ENCODE measurements around the gene MAP3K7CL.

The MAP3K7CL gene

DNA sequence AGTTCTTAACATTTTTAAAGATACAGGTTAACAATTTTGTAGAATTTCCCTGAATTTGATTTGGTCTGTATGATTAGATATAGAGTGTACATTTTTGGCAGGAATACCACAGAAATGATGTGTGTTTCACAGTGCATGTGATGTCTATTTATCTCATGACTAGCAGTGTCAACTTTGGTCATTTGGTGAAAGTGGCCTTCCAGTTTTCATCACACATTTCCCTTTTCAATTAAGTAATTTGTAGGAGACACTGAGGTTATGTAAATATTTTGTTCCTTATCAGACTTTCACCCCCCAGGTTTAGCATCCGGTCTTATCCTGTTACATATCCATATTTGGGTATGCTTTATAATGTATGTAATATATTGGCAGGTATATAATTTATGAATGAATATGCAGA, 41.8 kb downstream of the MAP3K7CL start:
- DNase-seq (ENCODE audit: low spot score) = no peak
- H3K27ac ChIP-seq = no peak overlapping the region
- ChIA-PET CTCF (no interaction called here), POLR2A (ENCODE audit: low non-redundant PET) (no interaction called here)
- TF ChIP-seq, protein P1, sequence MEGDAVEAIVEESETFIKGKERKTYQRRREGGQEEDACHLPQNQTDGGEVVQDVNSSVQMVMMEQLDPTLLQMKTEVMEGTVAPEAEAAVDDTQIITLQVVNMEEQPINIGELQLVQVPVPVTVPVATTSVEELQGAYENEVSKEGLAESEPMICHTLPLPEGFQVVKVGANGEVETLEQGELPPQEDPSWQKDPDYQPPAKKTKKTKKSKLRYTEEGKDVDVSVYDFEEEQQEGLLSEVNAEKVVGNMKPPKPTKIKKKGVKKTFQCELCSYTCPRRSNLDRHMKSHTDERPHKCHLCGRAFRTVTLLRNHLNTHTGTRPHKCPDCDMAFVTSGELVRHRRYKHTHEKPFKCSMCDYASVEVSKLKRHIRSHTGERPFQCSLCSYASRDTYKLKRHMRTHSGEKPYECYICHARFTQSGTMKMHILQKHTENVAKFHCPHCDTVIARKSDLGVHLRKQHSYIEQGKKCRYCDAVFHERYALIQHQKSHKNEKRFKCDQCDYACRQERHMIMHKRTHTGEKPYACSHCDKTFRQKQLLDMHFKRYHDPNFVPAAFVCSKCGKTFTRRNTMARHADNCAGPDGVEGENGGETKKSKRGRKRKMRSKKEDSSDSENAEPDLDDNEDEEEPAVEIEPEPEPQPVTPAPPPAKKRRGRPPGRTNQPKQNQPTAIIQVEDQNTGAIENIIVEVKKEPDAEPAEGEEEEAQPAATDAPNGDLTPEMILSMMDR (conservative IDR thresholded peaks at IDR 0.05; ENCODE audit: low read depth) = no peak

DNA sequence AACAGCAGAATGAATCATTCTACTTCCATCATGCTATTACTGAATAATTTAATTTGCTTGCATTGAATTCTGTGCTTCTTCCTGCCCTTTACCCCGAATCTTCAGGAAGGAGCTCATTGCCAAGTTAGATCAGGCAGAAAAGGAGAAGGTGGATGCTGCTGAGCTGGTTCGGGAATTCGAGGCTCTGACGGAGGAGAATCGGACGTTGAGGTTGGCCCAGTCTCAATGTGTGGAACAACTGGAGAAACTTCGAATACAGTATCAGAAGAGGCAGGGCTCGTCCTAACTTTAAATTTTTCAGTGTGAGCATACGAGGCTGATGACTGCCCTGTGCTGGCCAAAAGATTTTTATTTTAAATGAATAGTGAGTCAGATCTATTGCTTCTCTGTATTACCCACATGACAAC, 44.2 kb downstream of the MAP3K7CL start:
- no peak overlapping the region for H3K27ac ChIP-seq
- CTCF ChIA-PET = interaction anchor here (0.6 kb wide), 1 partner anchor 175 kb away, joined by 3 read pairs; no protein-coding TSS in a partner anchor
- DNase-seq (ENCODE audit: low spot score) = no peak
- POLR2A ChIA-PET (ENCODE audit: low non-redundant PET) = no interaction called here
- TF ChIP-seq, protein P1 (conservative IDR thresholded peaks at IDR 0.05; ENCODE audit: low read depth) = no peak

- no peak for DNase-seq (ENCODE audit: low spot score)
- ChIA-PET POLR2A (ENCODE audit: low non-redundant PET) (no interaction called here), CTCF (interaction anchor here (0.6 kb wide), 1 partner anchor 124 kb away, joined by 3 read pairs; no protein-coding TSS in a partner anchor)
Measured at GRCh38 chr21:29175408-29176134, 45.1 kb downstream of the MAP3K7CL start.

GRCh38 chr21:29176471-29177120, 46.2 kb downstream of the MAP3K7CL start:
- H3K27ac ChIP-seq = no peak overlapping the region

More at GRCh38 chr21:29175408-29176134, 45.1 kb downstream of the MAP3K7CL start:
- no peak overlapping the region for H3K27ac ChIP-seq
- TF ChIP-seq, protein P1 (conservative IDR thresholded peaks at IDR 0.05; ENCODE audit: low read depth) = no peak

GRCh38 chr21:29177800-29178199, 47.4 kb downstream of the MAP3K7CL start:
- CTCF ChIA-PET = interaction anchor here (0.6 to 0.8 kb wide), 2 partner anchors 115 to 168 kb away, joined by 3 to 4 read pairs; no protein-coding TSS in a partner anchor

More at GRCh38 chr21:29176471-29177120, 46.2 kb downstream of the MAP3K7CL start:
- TF ChIP-seq, protein P1 (conservative IDR thresholded peaks at IDR 0.05; ENCODE audit: low read depth) = no peak
- DNase-seq (ENCODE audit: low spot score) = no peak
- ChIA-PET CTCF (interaction anchor here (0.6 kb wide), 1 partner anchor 71 kb away, joined by 3 read pairs; no protein-coding TSS in a partner anchor), POLR2A (ENCODE audit: low non-redundant PET) (no interaction called here)

DNA sequence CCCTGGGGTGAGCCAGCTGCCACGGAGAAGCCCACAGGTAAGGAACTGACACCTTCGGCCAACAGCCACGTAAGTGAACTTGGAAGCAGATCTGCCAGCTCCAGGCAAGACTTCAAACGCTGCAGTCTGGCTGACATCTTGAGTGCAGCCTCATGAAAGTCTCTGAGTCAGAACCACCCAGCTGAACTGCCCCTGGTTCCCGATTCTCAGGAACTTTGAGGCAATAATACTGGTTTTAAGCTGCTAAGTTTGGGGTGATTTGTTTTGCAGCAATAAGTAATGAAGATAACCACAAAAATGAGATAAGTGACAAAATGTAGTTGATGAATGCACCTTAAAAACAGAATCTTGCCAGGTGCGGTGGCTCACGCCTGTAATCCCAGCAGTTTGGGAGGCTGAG, 48.5 kb downstream of the MAP3K7CL start:
- DNase-seq (ENCODE audit: low spot score) = no peak
- TF ChIP-seq, protein P1 (conservative IDR thresholded peaks at IDR 0.05; ENCODE audit: low read depth) = no peak
- CTCF ChIA-PET = interaction anchor here (0.6 to 0.8 kb wide), 2 partner anchors 113 to 598 kb away, joined by 3 read pairs; no protein-coding TSS in a partner anchor

More at GRCh38 chr21:29177800-29178199, 47.4 kb downstream of the MAP3K7CL start:
- no peak for DNase-seq (ENCODE audit: low spot score)
- TF ChIP-seq, protein P1 (conservative IDR thresholded peaks at IDR 0.05; ENCODE audit: low read depth) = no peak
- no peak overlapping the region for H3K27ac ChIP-seq
- POLR2A ChIA-PET (ENCODE audit: low non-redundant PET) = no interaction called here

More for the DNA sequence above, 48.5 kb downstream of the MAP3K7CL start:
- POLR2A ChIA-PET (ENCODE audit: low non-redundant PET) = no interaction called here
- no peak overlapping the region for H3K27ac ChIP-seq

Measured in RWPE1 (cell line).